ENCODE results near the gene DNAH1.

DNA sequence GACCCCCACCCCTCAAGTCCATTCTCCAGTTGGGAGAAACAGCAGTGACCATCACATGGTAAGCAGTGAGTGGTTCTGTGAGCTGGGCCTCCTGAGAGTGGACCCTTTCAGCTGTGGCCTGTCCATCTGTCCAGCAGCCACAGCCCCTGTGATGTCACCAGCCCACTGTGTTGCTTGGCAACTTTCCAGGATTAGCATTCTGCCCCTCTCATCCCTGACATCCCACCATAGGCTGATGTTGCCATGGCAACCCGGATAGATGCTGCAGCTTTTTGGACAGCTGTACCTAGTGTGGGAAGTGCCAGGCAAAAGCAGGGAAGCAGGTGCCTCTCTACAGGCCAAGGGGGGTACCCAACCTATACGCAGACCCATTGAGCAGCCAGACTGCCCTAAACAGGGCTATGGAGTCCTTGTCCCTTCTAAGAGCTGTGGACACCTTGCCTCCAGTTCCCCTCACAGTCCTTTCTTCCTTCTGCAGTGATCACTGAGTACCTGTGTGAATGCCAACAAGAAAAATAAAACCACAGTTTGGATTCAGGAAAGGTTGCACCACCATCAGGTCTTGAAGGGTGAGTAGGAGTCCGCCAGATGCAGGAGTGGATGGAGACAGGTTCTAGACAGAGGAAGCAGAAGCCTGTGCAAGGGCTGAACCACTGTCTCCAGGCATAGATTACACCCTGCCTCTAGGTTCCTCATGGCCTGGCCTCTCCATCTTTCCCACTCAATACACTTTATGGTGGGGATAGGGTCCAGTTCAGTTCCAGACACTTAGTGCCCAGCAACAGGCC lies at the start of gene DNAH1:
- TF ChIP-seq EP300 (IDR thresholded peaks at IDR 0.05) (no peak), POLR2A (IDR thresholded peaks at IDR 0.05) (no peak)
- TF ChIP-seq, protein P1, sequence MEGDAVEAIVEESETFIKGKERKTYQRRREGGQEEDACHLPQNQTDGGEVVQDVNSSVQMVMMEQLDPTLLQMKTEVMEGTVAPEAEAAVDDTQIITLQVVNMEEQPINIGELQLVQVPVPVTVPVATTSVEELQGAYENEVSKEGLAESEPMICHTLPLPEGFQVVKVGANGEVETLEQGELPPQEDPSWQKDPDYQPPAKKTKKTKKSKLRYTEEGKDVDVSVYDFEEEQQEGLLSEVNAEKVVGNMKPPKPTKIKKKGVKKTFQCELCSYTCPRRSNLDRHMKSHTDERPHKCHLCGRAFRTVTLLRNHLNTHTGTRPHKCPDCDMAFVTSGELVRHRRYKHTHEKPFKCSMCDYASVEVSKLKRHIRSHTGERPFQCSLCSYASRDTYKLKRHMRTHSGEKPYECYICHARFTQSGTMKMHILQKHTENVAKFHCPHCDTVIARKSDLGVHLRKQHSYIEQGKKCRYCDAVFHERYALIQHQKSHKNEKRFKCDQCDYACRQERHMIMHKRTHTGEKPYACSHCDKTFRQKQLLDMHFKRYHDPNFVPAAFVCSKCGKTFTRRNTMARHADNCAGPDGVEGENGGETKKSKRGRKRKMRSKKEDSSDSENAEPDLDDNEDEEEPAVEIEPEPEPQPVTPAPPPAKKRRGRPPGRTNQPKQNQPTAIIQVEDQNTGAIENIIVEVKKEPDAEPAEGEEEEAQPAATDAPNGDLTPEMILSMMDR (IDR thresholded peaks at IDR 0.05), result no peak

Data from gastroesophageal sphincter (tissue), 3 donors.